ENCODE data around the gene CFAP251. TPM values are rescaled to one million over a fixed set of nuclear protein-coding genes. Genes with fewer than 3 reads are reported as not detected.
"Not testable (repeated sequence)": the region's sequence is repeated elsewhere in the genome, so short reads cannot be mapped to it uniquely, and the experiment has no call there.

Gene CFAP251
- polyA plus RNA-seq, 2 of the 4 experiments (the other 2 are of a cell fraction) = 0.94 to 1.4 TPM

DNA sequence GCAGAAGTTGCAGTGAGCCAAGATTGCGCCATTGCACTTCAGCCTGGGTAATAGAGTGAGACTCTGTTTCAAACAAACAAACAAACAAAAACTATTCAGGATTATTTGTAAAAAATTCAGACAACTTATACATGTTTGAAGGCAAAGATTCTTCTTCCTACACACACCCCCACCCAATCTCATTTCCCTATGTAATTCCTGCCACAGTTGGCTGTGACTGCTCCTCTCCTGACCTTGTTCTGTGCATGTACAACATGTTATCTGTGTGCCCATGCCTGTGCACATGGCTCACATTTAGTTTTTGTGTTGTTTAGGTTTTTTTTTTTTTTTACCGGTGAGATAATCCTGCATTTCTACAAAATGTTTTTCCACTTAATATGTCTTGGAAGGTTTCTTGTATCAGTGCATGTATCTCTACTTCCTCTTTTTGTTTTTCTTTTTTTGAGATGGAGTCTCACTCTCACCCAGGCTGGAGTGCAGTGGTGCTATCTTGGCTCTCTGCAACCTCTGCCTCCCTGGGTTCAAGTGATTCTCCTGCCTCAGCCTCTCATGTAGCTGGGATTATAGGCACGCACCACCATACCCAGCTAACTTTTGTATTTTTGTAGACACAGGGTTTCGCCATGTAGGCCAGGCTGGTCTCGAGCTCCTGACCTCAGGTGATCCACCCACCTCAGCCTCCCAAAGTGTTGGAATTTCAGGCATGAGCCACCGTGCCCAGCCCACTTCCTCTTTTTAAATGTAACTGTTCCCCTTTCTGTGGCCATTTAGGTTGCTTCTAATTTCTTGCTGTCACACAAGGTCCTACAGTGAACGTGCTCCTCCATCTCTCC, 8.7 kb downstream of the CFAP251 start (continued):
- TF ChIP-seq, protein P1, sequence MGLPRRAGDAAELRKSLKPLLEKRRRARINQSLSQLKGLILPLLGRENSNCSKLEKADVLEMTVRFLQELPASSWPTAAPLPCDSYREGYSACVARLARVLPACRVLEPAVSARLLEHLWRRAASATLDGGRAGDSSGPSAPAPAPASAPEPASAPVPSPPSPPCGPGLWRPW (IDR thresholded peaks at IDR 0.05) = no peak

DNA sequence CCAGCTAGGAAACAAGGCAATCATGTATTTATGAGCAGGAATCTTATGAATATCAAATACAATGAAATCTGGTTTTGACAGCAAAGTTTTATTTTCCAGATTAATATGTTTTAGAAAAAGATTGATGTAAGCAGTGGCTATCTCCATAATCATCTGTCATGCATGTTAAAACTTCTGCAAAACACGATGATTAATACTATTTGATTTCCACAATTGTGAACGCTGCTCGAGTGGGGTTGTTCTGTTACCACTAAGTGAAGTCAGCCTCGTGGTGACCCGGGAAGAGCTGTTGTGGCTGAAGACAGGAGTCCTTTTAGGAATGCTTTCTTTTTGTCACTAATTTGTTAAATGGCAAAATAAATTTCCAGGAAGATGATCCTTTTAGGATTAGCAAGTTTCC, 9.4 kb downstream of the CFAP251 start:
- POLR2A ChIA-PET = no interaction called here
- no peak for ATAC-seq
- H3K4me1 ChIP-seq = peaks cover 29% of the 10 kb centered on the region
- H3K27ac ChIP-seq = peak overlapping the region in 1 of 2 experiments; percentile 54; a peak in 2 of 6 replicates
- FAIRE-seq = no peak
- 52% methylated on average over 5 of the region's 5 CpGs for WGBS (ENCODE audit: missing lambda C conversion rate)
- 0 out of 3 replicates have a peak overlapping the region, but pooled peaks have one; percentile 13 for H3K4me2 ChIP-seq
- TF ChIP-seq TFCP2L1 (CRISPR knock-in tag; IDR thresholded peaks at IDR 0.05) = no peak
- TF ChIP-seq RAD21 (conservative IDR thresholded peaks at IDR 0.05 in 1 of 2, IDR thresholded peaks at IDR 0.05 in 1 of 2) = no peak
- TF ChIP-seq POLR2AphosphoS2 (conservative IDR thresholded peaks at IDR 0.05; ENCODE audit: low read length) = no peak
- no peak for TF ChIP-seq CHD2 (IDR thresholded peaks at IDR 0.05; ENCODE audit: low read length, partially characterized antibody)
- no peak for TF ChIP-seq NFE2L2 (conservative IDR thresholded peaks at IDR 0.05; ENCODE audit: low read length)
- no peak for TF ChIP-seq ZSCAN20 (CRISPR knock-in tag; IDR thresholded peaks at IDR 0.05)
- no peak for TF ChIP-seq USF2 (IDR thresholded peaks at IDR 0.05)
- TF ChIP-seq ESRRA (IDR thresholded peaks at IDR 0.05; ENCODE audit: borderline replicate concordance, low read length) = no peak
- no peak for TF ChIP-seq TP53 (CRISPR knock-in tag; IDR thresholded peaks at IDR 0.05)
- no peak for TF ChIP-seq RCOR1 (IDR thresholded peaks at IDR 0.05; ENCODE audit: low read depth, low read length)
- TF ChIP-seq GATA3 (IDR thresholded peaks at IDR 0.05; ENCODE audit: borderline replicate concordance) = no peak
- H3K4me3 ChIP-seq = no peak overlapping the region
- no peak for DNase-seq (ENCODE audit: low read depth in 1 of 2, low spot score in 1 of 2)
- no peaks in the 10 kb centered on the region for H3K9me3 ChIP-seq
- CTCF ChIA-PET = interaction anchor here (0.6 kb wide), 2 partner anchors 11 to 249 kb away, joined by 4 read pairs; no protein-coding TSS in a partner anchor

- H3K4me2 ChIP-seq; H3K9me3 ChIP-seq; POLR2A ChIA-PET; ATAC-seq; H3K27ac ChIP-seq; H3K4me3 ChIP-seq; FAIRE-seq; DNase-seq (ENCODE audit: low read depth in 1 of 2, low spot score in 1 of 2); CTCF ChIA-PET: not testable (repeated sequence)
- 98% methylated on average over 7 of the region's 7 CpGs for WGBS (ENCODE audit: missing lambda C conversion rate)
- H3K4me1 ChIP-seq = peaks cover 20% of the 10 kb centered on the region
Observed at GRCh38 chr12:121929545-121929944, 11.2 kb downstream of the CFAP251 start.

- peaks cover 10% of the 10 kb centered on the region for H3K4me1 ChIP-seq
- H3K27ac ChIP-seq = no peak overlapping the region
- 81% methylated on average over 4 of the region's 4 CpGs for WGBS (ENCODE audit: missing lambda C conversion rate)
- no peak overlapping the region for H3K4me2 ChIP-seq
- H3K9me3 ChIP-seq = no peaks in the 10 kb centered on the region
- ATAC-seq (no peak), FAIRE-seq (no peak), DNase-seq (ENCODE audit: low read depth in 1 of 2, low spot score in 1 of 2) (no peak)
- ChIA-PET CTCF (interaction anchor here (1.0 to 1.6 kb wide), 2 partner anchors 74 to 136 kb away, joined by 3 to 6 read pairs; partner anchors contain the start of gene RHOF), POLR2A (no interaction called here)
- no peak overlapping the region for H3K4me3 ChIP-seq
- TF ChIP-seq HEYL (CRISPR knock-in tag; IDR thresholded peaks at IDR 0.05) (no peak), PBX3 (IDR thresholded peaks at IDR 0.05) (no peak), SREBF2 (IDR thresholded peaks at IDR 0.05) (no peak), HOXB13 (CRISPR knock-in tag; IDR thresholded peaks at IDR 0.05; ENCODE audit: low read depth) (no peak), ZNF302 (CRISPR knock-in tag; IDR thresholded peaks at IDR 0.05) (no peak), NFE2L2 (conservative IDR thresholded peaks at IDR 0.05; ENCODE audit: low read length) (no peak), ESRRA (IDR thresholded peaks at IDR 0.05; ENCODE audit: borderline replicate concordance, low read length) (no peak), HMGXB4 (CRISPR knock-in tag; IDR thresholded peaks at IDR 0.05; ENCODE audit: borderline replicate concordance) (no peak), RAD21 (conservative IDR thresholded peaks at IDR 0.05 in 1 of 2, IDR thresholded peaks at IDR 0.05 in 1 of 2) (no peak), FOSB (CRISPR knock-in tag; IDR thresholded peaks at IDR 0.05) (no peak), CTCF (IDR thresholded peaks at IDR 0.05) (no peak), MAFK (IDR thresholded peaks at IDR 0.05; ENCODE audit: partially characterized antibody) (no peak), JUN (IDR thresholded peaks at IDR 0.05) (no peak), NR3C1 (IDR thresholded peaks at IDR 0.05) (no peak)
- TF ChIP-seq, protein P2, sequence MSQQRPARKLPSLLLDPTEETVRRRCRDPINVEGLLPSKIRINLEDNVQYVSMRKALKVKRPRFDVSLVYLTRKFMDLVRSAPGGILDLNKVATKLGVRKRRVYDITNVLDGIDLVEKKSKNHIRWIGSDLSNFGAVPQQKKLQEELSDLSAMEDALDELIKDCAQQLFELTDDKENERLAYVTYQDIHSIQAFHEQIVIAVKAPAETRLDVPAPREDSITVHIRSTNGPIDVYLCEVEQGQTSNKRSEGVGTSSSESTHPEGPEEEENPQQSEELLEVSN (IDR thresholded peaks at IDR 0.05; ENCODE audit: borderline replicate concordance, low read depth) = no peak
Observed at GRCh38 chr12:121930862-121931261, 12.5 kb downstream of the CFAP251 start.

All from A549 (cell line).